ENCODE measurements around the gene PRKAR1B. TPM values are rescaled to one million over a fixed set of nuclear protein-coding genes. Genes with fewer than 3 reads are reported as not detected.

PRKAR1B gene
- total and polyA plus RNA-seq, 8 donors, result 2.5 to 8.4 (median 5.3) TPM

DNA sequence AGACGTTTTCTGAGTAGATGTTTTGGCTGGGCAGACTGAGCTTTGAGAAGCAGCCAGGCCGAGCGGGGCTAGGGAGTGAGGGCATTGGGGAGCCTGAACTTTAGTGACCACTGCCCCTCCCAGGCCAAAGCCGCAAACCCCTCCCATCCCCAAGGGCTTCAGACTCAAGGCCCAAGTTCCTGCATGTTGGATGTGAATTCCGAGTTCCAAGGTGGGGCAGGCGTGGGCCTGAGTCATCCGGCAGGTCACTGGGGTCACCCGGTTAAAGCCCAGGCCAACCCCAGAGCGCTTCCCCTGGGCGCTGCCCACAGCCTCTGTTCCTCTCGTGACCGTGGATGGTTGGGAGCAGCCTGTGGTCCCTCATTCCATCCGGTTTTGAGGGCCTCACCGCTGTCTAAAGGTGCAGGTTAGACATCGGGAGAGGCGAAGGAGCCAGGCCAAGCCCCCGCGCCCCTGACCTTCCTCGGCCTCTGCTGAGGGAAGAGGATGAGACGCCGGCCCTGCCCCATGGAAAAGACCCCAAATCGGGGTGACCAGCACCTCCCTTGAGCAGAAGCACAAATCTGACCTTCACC is 200.5 kb downstream of the PRKAR1B start:
- intact Hi-C loops (cut with DNase I), result loop anchor here in 1 of 3 donors (10.0 kb wide), 1 partner anchor 198 kb away; the partner anchor contains the start of genes DNAAF5 and PRKAR1B
- H3K4me3 ChIP-seq, result no peak overlapping the region
- no peaks in the 10 kb centered on the region for H3K36me3 ChIP-seq
- FAIRE-seq, result no peak
- TF ChIP-seq, protein P1, sequence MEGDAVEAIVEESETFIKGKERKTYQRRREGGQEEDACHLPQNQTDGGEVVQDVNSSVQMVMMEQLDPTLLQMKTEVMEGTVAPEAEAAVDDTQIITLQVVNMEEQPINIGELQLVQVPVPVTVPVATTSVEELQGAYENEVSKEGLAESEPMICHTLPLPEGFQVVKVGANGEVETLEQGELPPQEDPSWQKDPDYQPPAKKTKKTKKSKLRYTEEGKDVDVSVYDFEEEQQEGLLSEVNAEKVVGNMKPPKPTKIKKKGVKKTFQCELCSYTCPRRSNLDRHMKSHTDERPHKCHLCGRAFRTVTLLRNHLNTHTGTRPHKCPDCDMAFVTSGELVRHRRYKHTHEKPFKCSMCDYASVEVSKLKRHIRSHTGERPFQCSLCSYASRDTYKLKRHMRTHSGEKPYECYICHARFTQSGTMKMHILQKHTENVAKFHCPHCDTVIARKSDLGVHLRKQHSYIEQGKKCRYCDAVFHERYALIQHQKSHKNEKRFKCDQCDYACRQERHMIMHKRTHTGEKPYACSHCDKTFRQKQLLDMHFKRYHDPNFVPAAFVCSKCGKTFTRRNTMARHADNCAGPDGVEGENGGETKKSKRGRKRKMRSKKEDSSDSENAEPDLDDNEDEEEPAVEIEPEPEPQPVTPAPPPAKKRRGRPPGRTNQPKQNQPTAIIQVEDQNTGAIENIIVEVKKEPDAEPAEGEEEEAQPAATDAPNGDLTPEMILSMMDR (IDR thresholded peaks at IDR 0.05), result no peak
- peak in 2 of 6 donors; percentile 34 to 63 for DNase-seq
- WGBS, 2 donors, result 91 to 92% methylated on average over 22 of the region's 22 CpGs
- H3K9me3 ChIP-seq, result no peaks in the 10 kb centered on the region
- no peak for ATAC-seq
- no peak overlapping the region for H3K27ac ChIP-seq
- peaks cover 0 to 2% (median 2%) of the 10 kb centered on the region in 3 donors for H3K4me1 ChIP-seq
- no peaks in the 10 kb centered on the region for H3K27me3 ChIP-seq

- no peak overlapping the region for H3K4me3 ChIP-seq
- no peaks in the 10 kb centered on the region for H3K27me3 ChIP-seq
- peaks cover 0 to 10% (median 9%) of the 10 kb centered on the region in 3 donors for H3K4me1 ChIP-seq
- ATAC-seq (no peak), FAIRE-seq (no peak), DNase-seq (peak in 1 of 6 donors; percentile 26)
- 82 to 94% methylated on average over 12 of the region's 12 CpGs for WGBS, 2 donors
- no peaks in the 10 kb centered on the region for H3K9me3 ChIP-seq
- H3K36me3 ChIP-seq, result no peaks in the 10 kb centered on the region
- intact Hi-C loops (cut with DNase I), result loop anchor here in 1 of 3 donors (10.0 kb wide), 1 partner anchor 199 kb away; the partner anchor contains the start of genes DNAAF5 and PRKAR1B
- TF ChIP-seq, protein P1 (IDR thresholded peaks at IDR 0.05), result no peak
- H3K27ac ChIP-seq, result no peak overlapping the region
Measured at GRCh38 chr7:525740-526139, 201.3 kb downstream of the PRKAR1B start.

DNA sequence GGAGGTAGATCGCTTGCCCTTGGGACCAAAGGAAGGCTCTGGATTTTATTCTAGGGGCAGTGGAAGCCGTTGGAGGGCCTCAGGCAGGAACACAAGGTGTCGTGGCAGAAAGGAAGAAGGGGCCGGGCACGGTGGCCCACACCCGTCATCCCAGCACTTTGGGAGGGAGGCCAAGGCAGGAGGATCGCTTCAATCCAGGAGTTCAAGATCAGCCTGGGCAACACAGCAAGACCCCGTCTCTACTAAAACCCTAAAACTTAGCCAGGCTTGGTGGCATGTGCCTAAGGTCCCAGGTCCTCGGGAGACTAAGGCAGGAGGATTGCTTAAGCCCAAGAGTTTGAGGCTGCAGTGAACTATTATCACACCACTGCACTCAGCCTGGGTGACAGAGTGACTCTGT is 202.3 kb downstream of the PRKAR1B start:
- ATAC-seq (no peak), DNase-seq (no peak), FAIRE-seq (no peak)
- Histone ChIP-seq H3K9me3 (no peaks in the 10 kb centered on the region), H3K4me3 (no peak overlapping the region), H3K27me3 (no peaks in the 10 kb centered on the region), H3K4me1 (peaks cover 0 to 14% (median 9%) of the 10 kb centered on the region in 3 donors), H3K36me3 (no peaks in the 10 kb centered on the region), H3K27ac (no peak overlapping the region)
- WGBS, 2 donors, result 89 to 93% methylated on average over 9 of the region's 9 CpGs
- intact Hi-C loops (cut with DNase I), result loop anchor here in 1 of 3 donors (10.0 kb wide), 1 partner anchor 200 kb away; the partner anchor contains the start of genes DNAAF5 and PRKAR1B
- TF ChIP-seq, protein P1 (IDR thresholded peaks at IDR 0.05), result no peak

- Histone ChIP-seq H3K9me3 (no peaks in the 10 kb centered on the region), H3K27ac (peak overlapping the region in 2 of 4 donors; percentile 48 to 71), H3K4me3 (peak overlapping the region in 2 of 4 donors; percentile 56 to 61), H3K4me1 (peaks cover 0 to 14% (median 9%) of the 10 kb centered on the region in 3 donors), H3K36me3 (no peaks in the 10 kb centered on the region), H3K27me3 (no peaks in the 10 kb centered on the region)
- DNase-seq (peak in 2 of 6 donors; percentile 74), ATAC-seq (no peak), FAIRE-seq (no peak)
- TF ChIP-seq, protein P1 (IDR thresholded peaks at IDR 0.05), result no peak
- intact Hi-C loops (cut with DNase I), result loop anchor here in 1 of 3 donors (10.0 kb wide), 1 partner anchor 201 kb away; the partner anchor contains the start of genes DNAAF5 and PRKAR1B
- 83 to 85% methylated on average over 28 of the region's 28 CpGs for WGBS, 2 donors
Measured at GRCh38 chr7:523347-524336, 203.4 kb downstream of the PRKAR1B start.
